ENCODE results near the gene GRK2. TPM values are rescaled to one million over a fixed set of nuclear protein-coding genes. Genes with fewer than 3 reads are reported as not detected.

GRK2 gene
- total RNA-seq, 1 donor from 2014 or later, result 46.8 TPM

DNA sequence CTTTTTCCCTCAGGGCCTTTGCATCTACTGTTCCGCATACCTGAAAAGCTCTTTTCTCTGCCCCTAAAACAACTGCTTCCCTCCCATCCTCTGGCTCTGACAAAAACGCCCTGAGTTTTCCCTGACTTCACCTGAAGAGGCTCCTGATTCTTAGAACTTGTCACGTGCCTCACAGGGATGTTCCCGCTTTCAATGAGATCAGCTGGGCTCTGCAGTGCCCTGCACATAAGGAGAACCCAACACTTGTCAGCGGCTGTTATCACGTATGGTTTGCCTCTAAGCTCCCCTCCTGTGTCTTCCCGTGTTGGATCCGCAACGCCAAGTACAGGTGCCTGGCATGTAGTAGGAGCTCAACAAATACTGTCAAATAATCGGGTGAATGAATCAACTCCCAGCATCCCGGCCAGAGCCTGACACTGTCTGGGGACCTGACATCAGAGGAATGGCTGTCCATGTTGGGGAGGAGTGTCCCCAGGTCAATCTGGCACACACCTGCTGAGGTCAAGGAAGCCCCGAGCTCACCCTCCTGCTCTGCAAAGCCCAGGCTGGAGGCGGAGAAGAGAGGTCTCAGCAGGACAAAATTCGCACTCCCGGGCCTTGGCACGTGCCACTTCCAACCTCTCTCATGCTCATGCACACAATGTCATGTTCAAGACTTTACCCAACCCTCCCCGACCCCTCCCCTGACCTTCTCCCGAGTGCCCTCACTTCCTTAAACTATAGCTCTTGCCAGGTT is 4.2 kb upstream of the GRK2 start:
- DNase-seq (ENCODE audit: low read depth), result no peak
- H3K4me3 ChIP-seq (ENCODE audit: low read depth, low read length), result no peak overlapping the region
- no peak for TF ChIP-seq CTCF (conservative IDR thresholded peaks at IDR 0.05; ENCODE audit: low read depth, low read length)

- H3K4me3 ChIP-seq (ENCODE audit: low read depth, low read length), result no peak overlapping the region
- TF ChIP-seq CTCF (conservative IDR thresholded peaks at IDR 0.05; ENCODE audit: low read depth, low read length), result peak; percentile 86
- no peak for DNase-seq (ENCODE audit: low read depth)
Observed at GRCh38 chr11:67262731-67263675, 3.3 kb upstream of the GRK2 start.

- DNase-seq (ENCODE audit: low read depth), result no peak
- H3K4me3 ChIP-seq (ENCODE audit: low read depth, low read length), result no peak overlapping the region
- TF ChIP-seq CTCF (conservative IDR thresholded peaks at IDR 0.05; ENCODE audit: low read depth, low read length), result no peak
Observed at GRCh38 chr11:67264260-67264659, 2.0 kb upstream of the GRK2 start.

DNA sequence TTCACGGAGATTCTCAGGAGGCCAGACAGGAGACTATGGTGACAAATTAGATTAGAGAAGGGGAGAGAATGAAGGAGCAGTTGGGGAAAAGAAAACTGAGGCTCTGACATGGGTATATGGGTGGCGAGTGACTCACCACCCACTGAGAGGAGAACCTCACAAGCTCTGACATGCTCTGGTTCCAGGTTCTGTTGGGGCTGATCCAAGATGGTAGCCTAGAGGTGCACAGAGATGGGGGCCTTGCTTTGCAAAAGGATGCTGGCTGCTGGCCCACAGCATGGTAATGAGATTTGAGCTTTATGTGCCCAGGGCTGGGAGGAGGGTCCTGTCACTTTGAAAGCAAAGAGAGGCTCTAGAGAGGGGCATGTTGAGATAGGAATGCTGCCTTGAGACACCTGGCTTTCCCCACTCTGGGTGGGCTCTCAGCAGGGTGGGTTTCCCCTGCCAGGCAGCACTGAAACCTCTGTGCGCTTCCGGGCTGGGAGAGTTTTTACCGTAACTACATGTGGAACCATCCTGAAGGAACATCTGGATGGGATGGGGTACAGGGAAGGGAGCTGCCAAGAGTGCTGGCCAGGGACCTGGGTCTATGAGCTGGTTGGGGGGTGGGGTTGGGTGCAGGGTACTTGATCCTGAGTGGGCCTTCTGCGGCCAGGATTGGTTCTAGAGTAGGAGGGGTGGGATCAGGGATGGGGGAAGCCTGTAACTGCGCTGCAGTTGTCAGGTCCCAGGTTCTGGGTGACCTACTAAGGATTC is 1.2 kb upstream of the GRK2 start:
- no peak overlapping the region for H3K4me3 ChIP-seq (ENCODE audit: low read depth, low read length)
- no peak for DNase-seq (ENCODE audit: low read depth)
- no peak for TF ChIP-seq CTCF (conservative IDR thresholded peaks at IDR 0.05; ENCODE audit: low read depth, low read length)

DNA sequence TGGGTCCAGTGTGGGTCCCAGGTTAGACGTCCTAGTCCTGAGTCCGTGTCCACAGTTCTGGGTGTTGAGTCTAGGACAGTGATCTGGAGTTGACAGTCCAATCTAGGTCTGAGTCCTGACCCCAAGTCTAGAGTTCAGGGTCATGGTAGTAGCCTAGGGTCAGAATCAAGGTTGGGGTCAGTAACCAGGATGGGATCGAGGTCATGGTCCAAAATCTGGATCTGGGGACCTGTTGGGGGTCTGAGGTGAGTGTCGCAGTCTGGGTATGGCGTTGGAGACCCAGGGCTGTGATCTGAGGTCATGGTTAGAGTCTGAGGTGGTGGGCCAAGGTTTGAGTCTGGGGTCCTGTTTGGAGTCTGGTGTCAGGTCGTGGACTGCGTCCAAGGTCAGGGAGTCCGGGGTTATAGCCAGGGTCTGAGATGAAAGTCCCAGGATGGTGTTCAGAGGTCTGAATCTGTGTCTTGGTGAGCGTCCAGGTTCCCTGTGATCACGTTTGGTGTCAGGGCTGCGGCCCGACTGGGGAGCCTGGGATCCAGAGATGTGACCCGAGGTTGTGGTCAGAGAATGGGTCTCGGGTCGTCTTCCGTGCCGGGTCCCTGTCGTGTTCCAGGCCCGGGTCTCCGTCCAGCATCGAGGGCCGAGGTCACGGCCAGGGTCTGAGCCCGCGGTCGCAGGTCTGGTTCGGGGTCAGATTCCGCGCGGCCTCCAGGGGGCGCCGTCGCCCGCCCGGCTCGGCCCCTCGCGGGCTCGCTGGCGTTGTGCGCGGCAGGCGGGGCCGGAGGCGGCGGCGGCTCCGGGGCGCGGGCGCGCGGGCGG is 432 bp upstream of the GRK2 start:
- no peak for DNase-seq (ENCODE audit: low read depth)
- TF ChIP-seq CTCF (conservative IDR thresholded peaks at IDR 0.05; ENCODE audit: low read depth, low read length), result peak; percentile 59
- peak overlapping the region; percentile 38 for H3K4me3 ChIP-seq (ENCODE audit: low read depth, low read length)

Measured in epithelial cell of proximal tubule (primary cell).